ENCODE measurements around the gene EML4. TPM values are rescaled to one million over a fixed set of nuclear protein-coding genes. Genes with fewer than 3 reads are reported as not detected.
"Not testable (repeated sequence)": the region's sequence is repeated elsewhere in the genome, so short reads cannot be mapped to it uniquely, and the experiment has no call there.

The EML4 gene
- total RNA-seq, 1 donor from 2014 or later: 32.9 TPM

DNA sequence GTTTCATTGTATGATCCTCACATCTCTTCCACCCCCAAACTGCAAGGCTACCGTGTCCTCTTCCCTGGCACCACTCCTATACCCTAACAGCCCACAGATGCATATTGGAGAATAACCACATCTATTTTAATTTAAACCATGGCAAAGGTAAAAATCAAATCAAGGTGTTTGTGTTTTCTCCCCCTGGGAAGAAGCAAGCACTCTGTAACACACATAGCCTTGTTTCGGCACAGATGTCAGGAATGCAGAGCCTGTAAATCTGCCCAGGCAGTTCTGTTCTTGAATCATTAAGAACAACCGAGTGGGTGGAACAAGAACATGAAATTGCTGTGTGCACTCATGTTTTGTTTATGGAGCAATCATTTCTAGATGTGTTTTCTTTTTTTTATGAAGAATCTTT, 198.7 kb downstream of the EML4 start:
- Histone ChIP-seq H3K4me3 (ENCODE audit: low read length in 3 of 3) (no peak overlapping the region), H3K27me3 (ENCODE audit: control insufficient read depth in 3 of 3, insufficient read depth in 3 of 3, low read length in 3 of 3) (peaks cover 0 to 4% (median 0%) of the 10 kb centered on the region in 3 donors), H3K36me3 (ENCODE audit: control insufficient read depth in 3 of 3, insufficient read depth in 3 of 3, low read length in 3 of 3) (no peaks in the 10 kb centered on the region), H3K9ac (ENCODE audit: low read depth in 1 of 3, low read length in 3 of 3) (no peak overlapping the region), H3K27ac (ENCODE audit: low read depth, low read length) (no peak overlapping the region), H3K9me3 (ENCODE audit: control insufficient read depth in 3 of 3, low read length in 3 of 3) (no peaks in the 10 kb centered on the region), H3K4me1 (ENCODE audit: control insufficient read depth in 3 of 3, insufficient read depth in 3 of 3, low read length in 3 of 3) (peaks cover 0 to 2% (median 0%) of the 10 kb centered on the region in 3 donors)

DNA sequence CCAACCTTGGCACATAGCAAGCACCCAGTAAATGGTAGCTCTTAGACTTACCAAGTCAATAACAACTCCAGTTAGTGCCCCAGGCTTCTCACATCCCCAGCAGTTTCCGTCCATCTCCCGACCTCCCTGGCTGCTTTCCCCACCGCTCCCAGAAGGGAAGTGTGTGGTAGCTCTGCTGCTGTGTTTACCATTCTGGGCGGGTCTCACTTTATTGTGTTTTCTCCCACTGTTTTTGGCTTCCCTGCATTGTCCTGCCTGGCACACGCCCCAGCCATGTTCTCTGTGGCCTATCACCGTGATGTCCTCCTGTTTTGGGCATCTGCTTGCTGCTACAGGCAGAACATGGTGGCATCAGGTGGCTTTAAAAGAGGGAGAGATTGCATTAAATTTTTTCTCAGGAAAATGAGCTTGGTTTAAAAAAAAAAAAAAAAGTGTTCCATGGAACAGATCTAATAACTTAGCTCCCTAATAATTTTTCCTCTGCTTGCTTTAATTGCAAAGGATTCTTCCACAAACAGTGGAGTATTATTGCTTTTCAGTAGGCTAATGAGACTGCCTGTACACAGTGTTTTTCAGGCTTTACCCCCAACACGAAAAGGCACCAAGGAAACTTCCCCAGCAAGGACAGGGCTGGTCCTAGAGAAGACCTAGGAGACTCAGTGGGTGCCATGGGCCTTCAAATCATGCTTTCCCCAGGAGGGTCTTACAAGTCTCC, 199.8 kb downstream of the EML4 start:
- Histone ChIP-seq H3K27ac (ENCODE audit: low read depth, low read length) (no peak overlapping the region), H3K9me3 (ENCODE audit: control insufficient read depth in 3 of 3, low read length in 3 of 3) (no peaks in the 10 kb centered on the region), H3K4me3 (ENCODE audit: low read length in 3 of 3) (peak overlapping the region in 1 of 3 donors; percentile 24), H3K4me1 (ENCODE audit: control insufficient read depth in 3 of 3, insufficient read depth in 3 of 3, low read length in 3 of 3) (peaks cover 0 to 2% (median 0%) of the 10 kb centered on the region in 3 donors), H3K36me3 (ENCODE audit: control insufficient read depth in 3 of 3, insufficient read depth in 3 of 3, low read length in 3 of 3) (no peaks in the 10 kb centered on the region), H3K9ac (ENCODE audit: low read depth in 1 of 3, low read length in 3 of 3) (no peak overlapping the region), H3K27me3 (ENCODE audit: control insufficient read depth in 3 of 3, insufficient read depth in 3 of 3, low read length in 3 of 3) (peaks cover 0 to 4% (median under 1%) of the 10 kb centered on the region in 3 donors)

DNA sequence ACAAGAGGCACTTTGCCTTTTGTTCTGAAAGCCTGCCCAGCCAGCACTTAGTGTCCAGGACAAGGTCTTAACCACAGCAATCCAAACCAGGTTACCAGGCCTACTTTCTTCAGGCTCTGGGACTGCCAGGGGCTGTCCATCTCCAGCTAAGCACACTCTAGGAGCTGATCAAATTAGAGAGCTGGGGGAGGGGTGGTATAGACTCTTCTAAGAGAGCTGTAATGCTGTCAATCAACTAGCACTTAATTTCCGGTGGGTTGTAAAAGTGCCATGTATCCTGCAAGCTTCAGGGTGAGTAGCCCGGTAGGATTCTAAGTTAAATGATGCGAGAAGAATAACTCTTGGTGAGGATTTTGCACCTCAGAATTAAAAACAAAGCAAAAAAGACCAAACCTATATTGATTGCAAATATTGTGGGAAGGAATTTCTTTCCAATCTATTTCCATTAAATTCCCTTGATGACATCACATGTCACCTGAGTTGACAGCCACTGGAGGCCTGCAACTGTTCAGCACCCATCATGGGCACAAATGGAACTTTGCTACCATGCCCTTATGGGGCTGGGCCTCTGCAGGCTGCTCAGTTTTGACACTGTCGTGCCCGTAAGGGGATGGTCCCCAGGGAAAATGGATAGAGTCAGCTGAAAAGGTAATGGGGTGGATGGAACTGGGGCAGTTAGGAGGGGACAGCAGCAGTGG, 200.5 kb downstream of the EML4 start:
- peaks cover 0 to 4% (median 4%) of the 10 kb centered on the region in 3 donors for H3K27me3 ChIP-seq (ENCODE audit: control insufficient read depth in 3 of 3, insufficient read depth in 3 of 3, low read length in 3 of 3)
- H3K4me3 ChIP-seq (ENCODE audit: low read length in 3 of 3): no peak overlapping the region
- H3K4me1 ChIP-seq (ENCODE audit: control insufficient read depth in 3 of 3, insufficient read depth in 3 of 3, low read length in 3 of 3): peaks cover 0 to 2% (median 0%) of the 10 kb centered on the region in 3 donors
- H3K36me3 ChIP-seq (ENCODE audit: control insufficient read depth in 3 of 3, insufficient read depth in 3 of 3, low read length in 3 of 3): no peaks in the 10 kb centered on the region
- H3K9ac ChIP-seq (ENCODE audit: low read depth in 1 of 3, low read length in 3 of 3): no peak overlapping the region
- H3K27ac ChIP-seq (ENCODE audit: low read depth, low read length): no peak overlapping the region
- H3K9me3 ChIP-seq (ENCODE audit: control insufficient read depth in 3 of 3, low read length in 3 of 3): no peaks in the 10 kb centered on the region

DNA sequence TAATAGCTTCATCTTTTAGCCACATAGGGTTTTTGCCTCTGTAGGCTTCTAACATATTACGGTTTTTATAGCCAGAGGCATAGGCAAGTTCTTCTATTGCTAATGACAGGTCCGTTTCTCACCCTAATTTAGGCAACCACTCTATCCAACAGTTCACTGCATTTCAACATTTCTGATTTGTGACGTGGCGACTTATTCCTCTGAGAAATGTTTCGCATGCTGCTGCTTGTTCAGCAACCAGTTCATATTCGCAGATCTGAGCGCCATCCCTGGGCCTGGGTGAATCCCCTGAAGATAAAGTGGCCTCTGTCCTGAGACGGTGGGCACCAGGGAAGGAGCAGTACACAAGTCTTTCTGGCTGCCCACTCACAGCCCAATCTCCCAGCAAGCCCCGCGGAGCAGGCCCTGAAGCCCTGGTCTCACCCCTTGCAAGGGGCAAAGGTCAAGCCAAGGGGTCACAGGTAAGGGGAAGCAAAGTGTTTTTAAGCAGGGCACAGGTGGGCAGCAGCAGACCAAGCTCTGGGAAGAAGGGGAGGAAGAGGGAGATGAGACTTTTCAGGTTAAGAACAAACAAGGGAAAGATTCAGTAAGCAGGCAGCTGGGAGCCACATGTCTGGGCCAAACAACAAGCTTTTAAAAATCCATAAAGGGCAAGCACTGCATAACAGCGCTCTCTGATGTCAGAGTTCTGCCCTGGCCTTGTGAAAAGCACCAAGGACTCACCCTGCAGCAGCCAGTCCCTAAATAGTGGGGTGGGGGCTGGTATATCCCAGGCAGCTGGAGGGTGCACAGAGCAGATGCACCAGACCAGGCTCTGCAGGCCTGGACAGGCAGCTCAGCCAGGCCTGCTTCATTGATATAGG, 202.7 kb downstream of the EML4 start:
- Histone ChIP-seq H3K9me3 (ENCODE audit: control insufficient read depth in 3 of 3, low read length in 3 of 3) (no peaks in the 10 kb centered on the region), H3K4me1 (ENCODE audit: control insufficient read depth in 3 of 3, insufficient read depth in 3 of 3, low read length in 3 of 3) (peaks cover 0 to 2% (median 0%) of the 10 kb centered on the region in 3 donors), H3K4me3 (ENCODE audit: low read length in 3 of 3) (no peak overlapping the region), H3K9ac (ENCODE audit: low read depth in 1 of 3, low read length in 3 of 3) (no peak overlapping the region), H3K27me3 (ENCODE audit: control insufficient read depth in 3 of 3, insufficient read depth in 3 of 3, low read length in 3 of 3) (peaks cover 0 to 4% (median 4%) of the 10 kb centered on the region in 3 donors), H3K27ac (ENCODE audit: low read depth, low read length) (no peak overlapping the region), H3K36me3 (ENCODE audit: control insufficient read depth in 3 of 3, insufficient read depth in 3 of 3, low read length in 3 of 3) (no peaks in the 10 kb centered on the region)

DNA sequence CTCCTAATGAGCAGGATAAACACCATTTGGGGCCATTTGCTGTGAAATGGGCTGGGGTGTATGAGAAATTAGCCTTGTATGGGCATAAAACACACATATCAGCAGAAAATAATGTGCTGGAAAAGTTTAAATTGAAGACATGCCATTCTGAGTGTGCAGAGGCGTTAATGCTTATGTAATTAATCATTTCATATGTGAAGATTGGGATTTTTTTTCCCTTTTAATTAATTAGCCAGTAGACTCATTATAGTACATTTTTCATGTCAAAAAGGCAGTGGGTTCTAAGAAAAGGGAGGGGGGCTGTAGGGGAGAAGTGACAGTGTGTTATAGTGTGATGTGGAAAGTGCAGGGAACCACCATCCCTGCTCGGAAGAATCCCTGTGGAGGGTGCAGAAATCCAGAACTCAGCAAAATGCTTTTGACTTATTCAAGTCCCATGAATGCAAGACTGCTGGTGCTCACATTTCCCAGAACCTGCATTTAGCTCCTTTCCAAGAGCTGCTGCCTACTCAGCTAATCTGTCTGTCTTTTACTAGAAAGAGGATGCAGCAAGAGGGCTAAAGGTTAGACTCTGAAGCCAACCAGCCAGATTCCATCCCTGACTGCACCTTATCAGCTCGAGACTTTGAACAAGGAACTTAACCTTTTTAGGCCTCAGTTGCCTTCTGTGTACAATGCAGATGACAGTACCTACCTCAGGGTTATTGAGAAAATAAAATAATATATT, 203.5 kb downstream of the EML4 start:
- H3K4me3 ChIP-seq (ENCODE audit: low read length in 3 of 3): no peak overlapping the region
- no peaks in the 10 kb centered on the region for H3K36me3 ChIP-seq (ENCODE audit: control insufficient read depth in 3 of 3, insufficient read depth in 3 of 3, low read length in 3 of 3)
- no peak overlapping the region for H3K27ac ChIP-seq (ENCODE audit: low read depth, low read length)
- peaks cover 0 to 4% (median 4%) of the 10 kb centered on the region in 3 donors for H3K27me3 ChIP-seq (ENCODE audit: control insufficient read depth in 3 of 3, insufficient read depth in 3 of 3, low read length in 3 of 3)
- H3K9me3 ChIP-seq (ENCODE audit: control insufficient read depth in 3 of 3, low read length in 3 of 3): no peaks in the 10 kb centered on the region
- peaks cover 0 to 2% (median 0%) of the 10 kb centered on the region in 3 donors for H3K4me1 ChIP-seq (ENCODE audit: control insufficient read depth in 3 of 3, insufficient read depth in 3 of 3, low read length in 3 of 3)
- no peak overlapping the region for H3K9ac ChIP-seq (ENCODE audit: low read depth in 1 of 3, low read length in 3 of 3)

DNA sequence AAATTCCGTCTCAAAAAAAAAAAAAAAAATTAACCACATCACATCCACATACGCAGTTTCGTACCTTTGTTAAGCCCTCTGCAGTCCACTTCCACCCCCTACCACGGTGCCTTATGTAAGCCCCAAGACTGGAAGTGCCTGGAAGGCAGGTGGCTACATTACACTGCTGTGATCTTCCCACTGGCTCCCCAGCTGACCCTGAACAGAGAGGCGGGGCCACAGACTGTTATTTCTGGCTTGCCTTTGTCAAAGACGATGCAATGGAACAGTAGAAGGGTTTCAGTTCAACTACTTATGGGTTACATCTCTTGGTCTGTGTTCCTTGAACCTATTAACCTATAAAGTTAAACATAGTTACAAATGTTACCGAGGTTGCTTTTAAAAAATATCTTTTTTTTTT, 207.6 kb downstream of the EML4 start:
- peaks cover 0 to 4% (median 0%) of the 10 kb centered on the region in 3 donors for H3K27me3 ChIP-seq (ENCODE audit: control insufficient read depth in 3 of 3, insufficient read depth in 3 of 3, low read length in 3 of 3)
- H3K4me1 ChIP-seq (ENCODE audit: control insufficient read depth in 3 of 3, insufficient read depth in 3 of 3, low read length in 3 of 3): no peaks in the 10 kb centered on the region
- H3K4me3 ChIP-seq (ENCODE audit: low read length in 3 of 3): no peak overlapping the region
- no peak overlapping the region for H3K9ac ChIP-seq (ENCODE audit: low read depth in 1 of 3, low read length in 3 of 3)
- no peaks in the 10 kb centered on the region for H3K36me3 ChIP-seq (ENCODE audit: control insufficient read depth in 3 of 3, insufficient read depth in 3 of 3, low read length in 3 of 3)
- H3K27ac ChIP-seq (ENCODE audit: low read depth, low read length): no peak overlapping the region
- no peaks in the 10 kb centered on the region for H3K9me3 ChIP-seq (ENCODE audit: control insufficient read depth in 3 of 3, low read length in 3 of 3)

DNA sequence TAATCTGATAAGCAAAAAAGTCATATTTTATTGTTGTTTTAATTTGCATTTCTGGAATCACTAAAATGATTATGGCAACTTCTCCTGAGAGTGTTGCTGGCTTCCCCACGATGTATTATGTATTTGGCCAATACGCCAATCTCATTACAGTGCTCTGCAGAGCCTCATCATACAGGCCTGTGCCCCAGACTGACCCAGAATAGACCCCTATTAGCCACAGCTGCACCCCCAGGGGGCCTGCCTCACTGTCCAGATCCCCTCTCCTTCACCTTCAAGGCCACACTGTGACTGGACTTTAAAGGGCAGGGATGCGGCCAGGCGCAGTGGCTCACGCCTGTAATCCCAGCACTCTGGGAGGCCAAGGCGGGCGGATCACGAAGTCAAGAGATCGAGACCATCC, 209.3 kb downstream of the EML4 start:
- Histone ChIP-seq H3K36me3 (ENCODE audit: control insufficient read depth in 3 of 3, insufficient read depth in 3 of 3, low read length in 3 of 3) (no peaks in the 10 kb centered on the region), H3K4me3 (ENCODE audit: low read length in 3 of 3) (no peak overlapping the region), H3K4me1 (ENCODE audit: control insufficient read depth in 3 of 3, insufficient read depth in 3 of 3, low read length in 3 of 3) (no peaks in the 10 kb centered on the region), H3K9ac (ENCODE audit: low read depth in 1 of 3, low read length in 3 of 3) (no peak overlapping the region), H3K9me3 (ENCODE audit: control insufficient read depth in 3 of 3, low read length in 3 of 3) (no peaks in the 10 kb centered on the region), H3K27me3 (ENCODE audit: control insufficient read depth in 3 of 3, insufficient read depth in 3 of 3, low read length in 3 of 3) (peaks cover 0 to 7% (median 0%) of the 10 kb centered on the region in 3 donors), H3K27ac (ENCODE audit: low read depth, low read length) (no peak overlapping the region)

DNA sequence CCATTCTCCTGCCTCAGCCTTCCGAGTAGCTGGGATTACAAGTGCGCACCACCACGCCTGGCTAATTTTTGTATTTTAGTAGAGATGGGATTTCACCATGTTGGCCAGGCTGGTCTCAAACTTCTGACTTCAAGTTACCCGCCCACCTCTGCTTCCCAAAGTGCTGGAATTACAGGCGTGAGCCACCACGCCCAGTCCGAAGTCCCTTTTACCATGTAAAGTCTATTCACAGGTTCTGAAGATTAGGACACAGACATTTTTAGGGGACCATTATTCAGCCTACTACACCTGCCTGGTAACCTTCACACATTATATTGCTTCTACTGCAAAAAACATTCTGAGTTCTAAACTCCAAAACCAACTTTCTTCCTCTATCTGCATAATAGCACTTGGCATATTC, 210.9 kb downstream of the EML4 start:
- not testable (repeated sequence) for H3K4me1 ChIP-seq (ENCODE audit: control insufficient read depth in 3 of 3, insufficient read depth in 3 of 3, low read length in 3 of 3); H3K27me3 ChIP-seq (ENCODE audit: control insufficient read depth in 3 of 3, insufficient read depth in 3 of 3, low read length in 3 of 3); H3K9me3 ChIP-seq (ENCODE audit: control insufficient read depth in 3 of 3, low read length in 3 of 3); H3K9ac ChIP-seq (ENCODE audit: low read depth in 1 of 3, low read length in 3 of 3); H3K4me3 ChIP-seq (ENCODE audit: low read length in 3 of 3); H3K36me3 ChIP-seq (ENCODE audit: control insufficient read depth in 3 of 3, insufficient read depth in 3 of 3, low read length in 3 of 3); H3K27ac ChIP-seq (ENCODE audit: low read depth, low read length)

DNA sequence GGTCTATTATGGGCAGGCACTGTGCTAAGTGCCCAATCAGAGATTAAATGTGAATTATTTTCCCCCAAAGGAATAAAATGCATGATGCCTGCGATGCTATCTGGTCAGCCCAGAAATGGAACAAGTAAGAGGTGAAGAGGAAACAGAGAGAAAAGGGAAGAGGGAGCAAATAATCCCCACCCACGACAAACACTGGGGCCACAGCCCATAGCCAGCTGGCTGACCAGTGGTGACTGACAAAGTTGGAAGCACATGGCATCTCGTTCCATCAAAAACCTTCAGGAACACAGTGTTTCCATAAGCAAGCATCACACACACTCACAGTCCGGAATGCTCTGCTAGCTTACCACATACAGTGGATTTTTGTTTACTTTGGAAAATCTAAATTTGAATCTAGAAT, 213.0 kb downstream of the EML4 start:
- H3K9ac ChIP-seq (ENCODE audit: low read depth in 1 of 3, low read length in 3 of 3): no peak overlapping the region
- no peak overlapping the region for H3K4me3 ChIP-seq (ENCODE audit: low read length in 3 of 3)
- no peaks in the 10 kb centered on the region for H3K4me1 ChIP-seq (ENCODE audit: control insufficient read depth in 3 of 3, insufficient read depth in 3 of 3, low read length in 3 of 3)
- H3K27ac ChIP-seq (ENCODE audit: low read depth, low read length): no peak overlapping the region
- no peaks in the 10 kb centered on the region for H3K9me3 ChIP-seq (ENCODE audit: control insufficient read depth in 3 of 3, low read length in 3 of 3)
- H3K36me3 ChIP-seq (ENCODE audit: control insufficient read depth in 3 of 3, insufficient read depth in 3 of 3, low read length in 3 of 3): no peaks in the 10 kb centered on the region
- H3K27me3 ChIP-seq (ENCODE audit: control insufficient read depth in 3 of 3, insufficient read depth in 3 of 3, low read length in 3 of 3): peaks cover 0 to 3% (median 3%) of the 10 kb centered on the region in 3 donors
